Adipose tissue (tissue), 3 donors: ENCODE results near the gene CA4. TPM values are rescaled to one million over a fixed set of nuclear protein-coding genes. Genes with fewer than 3 reads are reported as not detected.
"Not testable (repeated sequence)": the region's sequence is repeated elsewhere in the genome, so short reads cannot be mapped to it uniquely, and the experiment has no call there.

Experiments used
- H3K27ac ChIP-seq: one replicate; pipeline ENCODE4 v1.5.1; 2013; ENCODE audit warnings: low read depth, low read length
- WGBS, 3 donors: extraction: QIAGEN DNeasy Blood & Tissue Kit; methylation state at CpG; one replicate each; pipeline ENCODE4 v1.1.7; 2013; 5-methylcytosine and 5-hydroxymethylcytosine counted together
- polyA plus RNA-seq, 3 donors: library from polyadenylated mRNA; stranded (reverse); fragments of 200-250 nt; gene quantifications; one replicate each; pipeline ENCODE4 v1.2.3, GENCODE V29; 2013
- donor health status: healthy with polysubstance abuse.
- donor health status: Bipolar disorder and iron deficiency.
- donor health status: healthy.

The CA4 gene
- polyA plus RNA-seq, result 10 to 100 TPM; 12.3 to 57.0 (median 37.7) TPM

DNA sequence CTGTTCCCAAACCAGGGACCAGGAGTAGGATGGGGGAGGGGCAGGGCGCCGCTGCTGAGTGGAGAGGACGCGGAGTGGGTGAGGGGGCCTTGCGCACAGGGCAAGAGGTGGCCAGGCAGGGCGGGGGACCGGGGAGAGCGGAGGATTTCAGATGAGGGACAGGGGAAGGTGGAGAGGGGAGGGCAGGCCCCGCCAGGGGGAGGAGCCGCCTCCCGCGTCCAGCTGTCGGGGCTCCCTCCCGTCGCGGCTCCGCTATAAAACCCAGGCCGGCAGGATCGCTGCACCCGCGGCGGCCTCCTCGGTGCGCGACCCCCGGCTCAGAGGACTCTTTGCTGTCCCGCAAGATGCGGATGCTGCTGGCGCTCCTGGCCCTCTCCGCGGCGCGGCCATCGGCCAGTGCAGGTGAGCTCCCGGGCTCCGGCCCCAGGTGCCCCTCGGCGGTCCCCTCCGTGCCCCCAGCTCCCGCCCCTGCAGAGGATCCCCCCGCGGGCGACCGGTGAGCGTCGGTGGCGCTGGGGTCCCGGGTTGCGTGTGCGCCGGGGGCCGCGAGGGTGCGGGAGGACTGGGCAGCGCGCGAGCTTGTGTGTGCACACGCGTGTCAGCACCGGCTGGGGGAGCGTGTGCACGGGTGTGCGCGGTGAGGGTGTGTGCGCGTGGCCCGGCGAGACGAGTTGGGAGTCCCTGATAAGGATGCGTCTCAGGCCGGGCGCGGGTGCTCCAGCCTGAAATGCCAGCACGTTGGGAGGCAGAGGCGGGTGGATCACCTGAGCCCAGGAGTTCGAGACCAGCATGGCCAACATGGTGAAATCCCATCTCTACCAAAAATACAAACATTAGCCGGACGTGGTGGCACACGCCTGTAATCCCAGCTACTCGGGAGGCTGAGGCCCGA is at the start of gene CA4:
Gene CA4, plus strand, starts transcription at position 283 of the 892 bp plus-strand sequence. Its CDS starts 62 bp downstream, at position 345.
- 2 to 5% (median 4%) methylated on average over 66 to 81 of the region's 81 CpGs for WGBS, 3 donors
- H3K27ac ChIP-seq, result no peak within 1 kb of the TSS

DNA sequence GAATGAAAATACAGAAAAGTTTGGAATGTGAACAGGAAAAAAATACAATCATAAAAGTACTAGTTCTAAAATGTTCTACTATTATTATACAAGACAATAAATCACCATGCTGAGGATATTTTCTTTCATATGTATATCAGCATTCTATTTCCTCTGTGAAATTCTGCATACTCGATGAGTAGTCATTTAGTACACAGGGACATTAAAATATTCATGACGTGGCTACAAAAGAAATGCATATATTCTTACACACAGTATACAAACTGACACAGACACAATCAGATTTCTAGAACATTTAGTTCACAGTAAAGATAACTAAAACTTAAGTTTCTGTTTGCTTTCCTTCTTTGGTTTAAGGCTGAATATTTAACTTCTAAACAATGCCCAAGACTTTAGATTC is 49.2 kb upstream of the CA4 start:
- WGBS, 3 donors, result 75% methylated on average over 1 of the region's 2 CpGs; no CpG with 5 or more reads in 2 of the 3 donors
- H3K27ac ChIP-seq, result not testable (repeated sequence)

DNA sequence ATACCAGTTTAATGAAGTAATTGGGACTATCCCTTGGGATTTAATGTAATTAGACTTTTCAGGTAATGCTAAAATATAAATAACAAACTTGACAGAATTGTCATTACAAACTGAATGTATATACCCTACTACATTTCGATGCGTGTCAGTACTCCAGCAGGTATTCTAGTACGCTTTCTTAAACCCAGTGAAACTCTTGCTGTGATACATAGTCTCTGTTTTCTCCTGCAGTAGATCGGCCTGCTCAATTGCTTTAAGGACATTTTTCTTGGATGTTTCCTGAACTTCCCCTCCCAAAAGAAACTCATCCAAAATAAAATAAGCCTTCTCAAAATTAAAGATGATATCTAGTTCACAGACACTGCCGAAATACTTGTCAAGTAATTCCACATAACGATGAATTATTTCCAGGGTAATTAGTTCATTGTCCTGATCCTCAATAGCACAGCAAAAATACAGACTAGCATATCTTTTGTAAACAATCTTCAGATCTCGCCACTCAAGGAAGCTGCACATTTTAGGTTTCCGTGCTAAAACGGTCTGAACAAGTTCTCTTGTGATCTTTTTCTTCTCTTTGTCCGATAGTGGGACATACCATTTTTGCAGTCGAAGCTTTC is 47.6 kb upstream of the CA4 start:
- not testable (repeated sequence) for H3K27ac ChIP-seq
- 28 to 62% (median 38%) methylated on average over 11 of the region's 11 CpGs for WGBS, 3 donors

DNA sequence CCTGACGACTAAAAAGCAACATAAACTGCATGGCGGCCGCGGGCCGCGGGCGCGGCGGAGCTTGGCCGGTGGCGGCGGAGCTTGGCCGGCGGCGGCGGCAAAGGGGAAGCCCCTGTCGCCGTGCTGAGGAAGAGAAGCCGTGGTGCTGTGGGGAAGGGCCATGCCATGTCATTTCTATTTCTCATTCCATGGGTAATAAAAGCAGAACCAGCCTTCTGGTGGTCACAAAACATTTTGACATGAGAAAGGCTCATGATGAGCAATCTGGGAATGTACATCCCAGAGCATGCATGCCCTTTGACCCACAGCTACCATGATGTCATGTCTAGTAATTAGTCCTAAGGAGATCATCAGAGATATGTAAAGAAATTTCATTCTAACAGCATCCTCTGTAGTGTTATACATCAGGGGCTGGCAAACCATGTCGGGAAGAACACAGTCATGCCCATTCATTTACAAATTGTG is 47.1 kb upstream of the CA4 start:
- 6 to 42% (median 16%) methylated on average over 19 to 20 of the region's 20 CpGs for WGBS, 3 donors
- H3K27ac ChIP-seq, result no peak overlapping the region

DNA sequence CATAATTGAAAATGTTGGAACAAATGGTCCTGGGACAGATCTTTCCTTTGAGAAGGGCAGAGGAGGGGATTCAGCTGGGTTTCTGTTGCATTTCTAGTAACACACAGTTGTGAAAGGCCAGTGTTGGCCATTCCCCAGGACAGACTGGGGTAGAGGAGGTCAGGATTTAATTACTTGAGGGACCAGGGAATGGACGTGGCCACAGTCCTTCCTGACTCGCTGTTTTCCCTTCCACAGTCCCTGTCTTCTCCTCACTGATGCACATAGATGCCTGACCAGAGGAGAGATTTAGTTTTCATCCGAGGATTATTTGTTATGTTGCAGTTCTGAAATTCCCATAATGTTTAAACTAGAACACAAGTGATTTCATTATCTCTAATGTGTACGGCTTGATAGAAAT is 45.8 kb upstream of the CA4 start:
- no peak overlapping the region for H3K27ac ChIP-seq
- 68 to 88% (median 80%) methylated on average over 4 of the region's 4 CpGs for WGBS, 3 donors

DNA sequence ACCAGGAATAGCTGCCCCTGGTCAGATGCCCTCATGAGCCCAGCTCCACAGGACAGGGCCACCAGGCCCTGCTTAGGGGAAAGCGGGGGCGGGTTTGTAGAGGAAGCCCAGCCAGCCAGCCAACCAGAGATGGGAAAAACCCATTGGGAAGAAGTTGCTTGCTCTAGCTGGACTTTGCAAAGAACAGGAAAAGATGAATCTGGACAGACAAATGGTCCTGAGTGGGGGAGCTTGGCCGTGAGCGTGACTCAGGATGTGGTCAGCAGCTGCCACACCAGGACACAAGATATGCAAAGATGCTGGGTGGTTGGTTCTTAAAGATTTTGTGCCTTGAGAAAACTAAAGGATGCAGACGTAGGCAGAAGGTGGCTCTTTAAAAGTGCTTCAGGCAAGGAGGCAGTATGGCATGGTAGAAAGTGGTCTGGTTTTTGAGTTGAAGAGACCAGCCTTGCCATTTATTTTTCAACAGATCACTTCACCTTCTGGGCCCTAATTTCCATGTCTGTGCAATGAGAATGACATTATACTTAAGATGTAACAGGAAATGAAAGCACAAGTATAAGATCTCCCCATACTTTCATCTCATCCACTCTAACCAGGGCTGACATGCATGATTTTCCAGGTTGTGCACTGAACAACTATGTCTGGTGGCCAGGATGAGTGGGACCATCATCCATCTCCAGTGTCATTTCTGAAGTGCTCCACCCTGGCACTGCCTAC is 43.3 kb upstream of the CA4 start:
- H3K27ac ChIP-seq, result no peak overlapping the region
- WGBS, 3 donors, result 86 to 89% (median 87%) methylated on average over 5 of the region's 5 CpGs

DNA sequence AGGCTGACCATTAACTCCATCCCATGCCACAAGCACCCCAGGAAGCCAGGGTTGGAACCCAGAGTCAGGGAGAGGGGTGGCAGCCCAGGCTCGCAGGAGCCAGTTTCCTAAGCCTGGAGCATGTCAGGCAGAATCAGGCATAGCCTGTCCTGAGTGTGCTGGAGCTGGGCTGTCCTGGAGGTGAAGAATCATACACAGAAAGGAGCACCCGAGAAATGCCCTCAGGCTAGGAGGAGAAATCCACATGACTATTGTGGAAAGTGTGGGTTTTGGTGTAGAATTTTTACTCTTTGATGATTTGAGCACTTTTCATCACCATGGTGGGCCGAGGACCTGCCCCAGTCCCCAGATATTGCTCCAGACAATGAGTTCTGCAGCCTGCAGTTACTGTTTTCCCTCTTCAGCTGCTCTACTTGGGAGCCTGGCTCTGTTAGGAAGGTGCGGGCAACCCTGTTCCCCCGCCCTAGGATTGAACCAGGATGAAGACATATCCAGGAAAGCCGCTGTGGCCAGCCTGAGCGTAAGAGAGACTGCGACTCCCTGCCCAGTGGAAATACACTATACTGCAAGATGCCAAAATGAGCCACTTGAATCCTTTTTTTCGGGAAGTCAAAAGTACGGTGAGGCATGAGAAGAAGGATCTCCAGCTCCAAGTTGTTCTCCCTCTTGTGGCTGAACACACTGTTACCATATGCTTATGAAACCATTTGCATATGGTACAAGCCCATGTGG is 42.1 kb upstream of the CA4 start:
- WGBS, 3 donors, result 85 to 87% (median 85%) methylated on average over 10 of the region's 10 CpGs
- no peak overlapping the region for H3K27ac ChIP-seq

DNA sequence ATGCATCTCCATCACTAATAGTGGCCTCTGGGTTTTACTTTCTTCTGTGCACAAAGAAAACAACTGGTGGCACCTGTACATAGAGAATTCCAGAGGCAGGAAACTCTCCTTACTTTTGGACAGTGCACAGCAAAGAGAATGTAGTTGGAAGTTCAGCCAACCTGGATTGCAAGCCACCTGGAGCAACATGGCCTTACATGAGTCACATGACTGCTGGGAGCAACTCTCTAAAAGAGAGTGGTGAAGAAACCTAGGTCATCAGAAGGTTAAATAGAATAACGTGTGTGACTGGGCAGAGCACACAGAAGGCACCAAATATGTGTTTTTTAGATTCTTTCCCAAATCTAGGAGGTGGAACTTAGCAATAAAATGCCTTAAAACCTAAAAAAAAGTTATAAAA is 41.5 kb upstream of the CA4 start:
- 29 to 53% (median 50%) methylated on average over 1 of the region's 1 CpG for WGBS, 3 donors
- H3K27ac ChIP-seq, result not testable (repeated sequence)

DNA sequence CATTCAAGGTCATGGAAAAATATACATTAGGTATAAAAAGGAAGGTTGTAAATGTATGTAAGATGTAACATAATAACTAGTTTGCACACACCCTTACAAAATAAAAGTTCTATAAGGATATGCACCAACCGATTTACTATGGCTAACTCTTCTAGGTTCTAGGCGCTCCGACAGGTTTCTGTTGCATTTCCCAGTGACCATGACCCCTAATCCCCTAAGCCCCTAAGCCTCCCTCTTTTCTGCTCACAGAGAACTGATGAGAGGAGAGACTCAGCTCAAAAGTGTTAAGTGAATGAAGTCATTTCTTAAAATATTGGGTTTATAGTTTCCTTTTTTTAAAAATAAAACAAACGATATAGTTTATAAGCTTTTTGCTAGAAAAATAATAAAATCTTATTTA is 41.1 kb upstream of the CA4 start:
- H3K27ac ChIP-seq, result no peak overlapping the region
- 85 to 91% (median 86%) methylated on average over 4 of the region's 4 CpGs for WGBS, 3 donors

DNA sequence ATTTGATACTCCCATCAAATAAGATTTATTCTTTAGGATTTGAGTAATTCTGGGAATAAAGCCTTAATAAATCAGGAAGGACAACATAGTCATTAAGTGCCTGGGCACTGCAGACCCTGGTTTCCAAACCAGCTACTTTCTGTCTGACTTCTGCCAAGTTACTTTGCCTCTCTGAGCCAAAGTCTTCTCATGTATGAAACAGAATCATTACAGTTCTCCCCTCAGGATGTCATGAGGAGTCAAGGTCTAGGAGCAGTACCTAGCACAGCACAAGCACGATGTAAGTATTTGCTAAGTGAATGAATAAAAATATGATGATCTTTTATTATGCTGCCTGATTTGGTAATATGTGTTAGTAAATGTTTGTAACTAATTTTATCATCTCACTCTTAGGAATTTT is 40.6 kb upstream of the CA4 start:
- WGBS, 3 donors, result 74 to 92% (median 81%) methylated on average over 1 of the region's 1 CpG
- H3K27ac ChIP-seq, result no peak overlapping the region

DNA sequence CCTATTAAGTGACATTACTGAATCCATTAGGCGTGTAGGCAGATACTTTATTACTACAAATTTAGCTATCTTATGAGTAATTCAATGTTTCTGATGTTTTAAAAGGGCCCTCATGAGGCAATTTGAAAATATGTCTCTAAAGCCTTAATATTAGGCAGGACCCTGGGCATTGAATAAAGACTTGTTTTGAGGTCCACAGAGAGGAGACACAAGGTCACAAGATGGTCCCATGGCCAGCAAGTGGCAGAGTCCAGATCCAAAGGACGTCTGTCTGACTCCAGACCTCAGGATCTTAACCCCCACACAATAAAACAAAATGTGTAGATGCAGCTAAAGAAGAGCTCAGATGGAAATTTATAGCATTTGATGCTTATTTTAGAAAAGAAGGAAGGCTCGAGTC is 39.2 kb upstream of the CA4 start:
- H3K27ac ChIP-seq, result no peak overlapping the region
- WGBS, 3 donors, result 52 to 70% (median 66%) methylated on average over 3 of the region's 3 CpGs

DNA sequence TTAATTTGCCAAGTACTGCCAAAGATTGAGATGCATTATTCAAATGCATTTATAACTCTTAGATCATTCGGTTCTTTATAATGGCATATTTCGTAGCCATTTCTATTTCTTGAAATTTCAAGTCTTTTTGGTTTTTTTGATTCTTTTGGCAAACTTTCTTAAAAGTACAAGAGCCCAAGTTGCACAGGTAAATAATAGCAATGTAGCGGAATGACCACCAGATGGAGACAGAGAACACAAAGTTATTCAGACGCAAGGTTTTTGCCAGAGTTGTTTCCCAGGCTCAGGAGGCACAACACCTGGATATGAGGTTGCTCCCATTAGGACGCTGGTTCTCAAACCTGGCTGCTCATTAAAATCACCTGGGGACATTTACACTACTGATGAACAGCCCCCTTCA is 38.1 kb upstream of the CA4 start:
- 0% methylated on average over 2 of the region's 5 CpGs for WGBS, 3 donors
- H3K27ac ChIP-seq, result not testable (repeated sequence)

DNA sequence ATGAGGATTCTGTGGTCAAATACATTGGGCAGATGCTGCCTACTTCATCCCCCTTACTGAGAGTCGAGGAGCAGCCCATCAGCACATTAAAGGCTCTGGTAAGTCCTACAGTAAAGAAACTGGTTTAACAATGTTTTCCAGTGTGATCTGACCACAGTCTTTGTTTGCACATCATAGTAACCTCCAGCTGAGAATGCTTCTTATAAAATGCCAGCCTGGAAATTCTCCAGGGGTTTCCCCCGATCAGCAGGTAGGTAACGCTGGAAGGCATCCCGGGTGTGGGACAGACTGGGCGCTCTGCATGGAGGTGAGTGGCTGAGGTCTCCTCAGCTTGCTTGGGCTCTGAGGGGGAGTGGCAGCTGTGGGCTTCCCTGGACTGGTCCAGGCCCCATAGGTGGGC is 34.4 kb upstream of the CA4 start:
- not testable (repeated sequence) for H3K27ac ChIP-seq
- WGBS, 3 donors, result no CpG with 5 or more reads among the region's 5 CpGs

DNA sequence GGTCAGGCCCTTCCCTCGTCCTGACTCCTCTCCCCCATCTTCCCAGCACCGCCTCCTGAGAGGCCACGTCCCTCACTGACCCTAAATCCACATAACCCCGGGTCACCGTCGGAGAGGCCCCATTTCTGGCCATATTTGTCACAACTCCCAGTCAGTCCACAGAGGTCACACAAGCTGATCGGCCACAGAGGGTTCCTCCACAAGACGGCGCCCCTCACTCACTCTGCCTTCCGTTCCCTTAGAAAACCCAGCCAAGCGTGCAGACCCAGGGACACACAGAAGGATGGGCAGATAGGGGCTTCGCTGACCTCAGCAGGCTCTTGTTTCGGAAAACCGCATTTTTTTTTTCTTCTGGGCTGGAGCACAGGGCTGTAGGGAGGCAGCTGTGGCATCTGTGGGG is 33.6 kb upstream of the CA4 start:
- no CpG with 5 or more reads among the region's 14 CpGs for whole genome bisulfite sequencing, 3 donors
- H3K27ac ChIP-seq, result not testable (repeated sequence)

DNA sequence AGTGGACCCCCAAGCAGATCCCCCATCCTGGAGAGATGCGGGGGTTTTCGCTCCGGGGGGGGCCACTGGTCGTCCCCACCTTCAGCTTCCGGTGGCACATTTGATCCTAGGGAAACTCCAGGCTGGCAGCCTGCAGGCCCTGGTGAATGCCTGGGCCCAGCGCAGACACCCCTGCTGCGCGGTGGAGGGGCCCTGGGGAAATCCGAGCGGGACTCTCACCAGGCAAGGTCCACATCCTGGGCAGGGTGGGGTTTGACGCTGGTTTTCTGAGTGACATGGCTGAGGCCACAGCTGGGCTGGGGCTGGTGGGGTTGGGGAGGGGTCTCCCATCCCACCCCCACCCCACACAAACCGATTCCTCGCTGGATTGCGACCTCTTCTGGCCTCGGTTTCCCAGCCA is 30.6 kb upstream of the CA4 start:
- no CpG with 5 or more reads among the region's 15 CpGs for WGBS, 3 donors
- not testable (repeated sequence) for H3K27ac ChIP-seq

DNA sequence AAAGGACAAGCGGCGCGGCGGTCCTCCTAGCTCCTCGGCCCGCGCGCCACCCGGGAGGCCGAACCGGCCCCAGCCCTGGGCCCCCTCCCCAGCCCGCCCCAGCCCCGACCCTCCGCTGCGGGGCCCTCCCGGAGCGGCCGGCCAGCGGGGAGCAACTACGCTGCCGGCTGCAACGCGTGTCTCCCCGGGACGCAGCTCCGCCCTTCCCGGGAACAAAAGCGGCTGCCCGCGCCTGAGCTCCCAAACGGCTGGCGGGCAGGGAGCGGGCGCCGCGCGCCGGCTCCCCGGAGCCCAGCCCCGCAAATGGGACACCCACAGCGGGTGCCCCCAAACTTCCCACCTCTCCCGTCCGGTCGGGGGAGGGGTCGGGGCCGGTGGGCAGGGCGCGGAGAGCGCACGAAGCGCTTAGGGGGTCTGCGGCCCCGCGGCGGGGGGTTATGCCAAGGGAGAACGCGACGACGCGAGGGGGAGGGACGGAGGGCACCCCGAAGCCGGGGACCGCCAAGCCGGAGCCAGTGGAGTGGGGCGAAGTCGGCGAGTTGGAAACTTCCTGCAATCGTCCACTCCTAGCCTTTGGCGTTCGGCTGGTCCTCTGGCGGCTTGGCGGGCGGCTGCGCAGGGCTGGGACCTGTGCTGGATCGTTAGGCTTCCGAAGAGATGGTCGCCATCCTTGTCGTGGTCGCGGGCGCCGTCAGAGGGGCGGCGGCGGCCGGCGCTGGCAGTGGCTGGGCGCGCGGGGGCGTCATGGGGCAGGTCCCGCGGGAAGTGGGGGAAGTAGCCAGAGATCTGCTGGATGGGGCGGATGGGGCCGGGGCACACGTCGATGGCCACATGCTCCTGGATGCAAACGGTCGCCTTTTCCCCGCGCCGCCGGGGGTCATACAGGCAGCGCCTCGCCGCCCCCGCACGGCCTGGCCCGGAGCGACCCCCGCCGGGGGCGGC is 29.7 kb upstream of the CA4 start:
- 0% methylated on average over 3 of the region's 114 CpGs; no CpG with 5 or more reads in 2 of the 3 donors for WGBS, 3 donors
- H3K27ac ChIP-seq, result not testable (repeated sequence)
